CD8-positive, alpha-beta memory T cell (primary cell): ENCODE measurements around the gene IQCH. TPM values are rescaled to one million over a fixed set of nuclear protein-coding genes. Genes with fewer than 3 reads are reported as not detected.

Experiments
- CTCF ChIA-PET: fragments of 350-600 bp; sonication (Branson Sonifier 250); formaldehyde crosslinking; loops from one replicate; lab custom pipeline; 2021; ENCODE audit warnings: antibody characterized with exemption; lab: Charles Lee
- POLR2A ChIA-PET: fragments of 350-600 bp; sonication (Branson Sonifier 250); formaldehyde crosslinking; loops from one replicate; lab custom pipeline; 2021; ENCODE audit warnings: antibody characterized with exemption; lab: Charles Lee
- DNase-seq, 5 donors: peaks; one replicate each; pipeline versions ENCODE4 v3.0.0 to v3.0.0-alpha.2; 2020 to 2022; ENCODE audit warnings: mixed read lengths in 1 of 5
- H3K27ac ChIP-seq: one replicate; pipeline ENCODE4 v1.7.0; 2013; ENCODE audit warnings: low read depth, mild to moderate bottlenecking, low read length, moderate library complexity
- H3K27me3 ChIP-seq: 2 replicates; pipeline ENCODE4 v1.7.0; 2013; ENCODE audit warnings: low read length, mild to moderate bottlenecking; ENCODE audit not compliant: insufficient read depth, poor library complexity, severe bottlenecking
- H3K36me3 ChIP-seq: 2 replicates; pipeline ENCODE4 v1.7.0; 2013; ENCODE audit warnings: mild to moderate bottlenecking, low read length, moderate library complexity; ENCODE audit not compliant: insufficient read depth
- H3K4me1 ChIP-seq: 2 replicates; pipeline ENCODE4 v1.7.0; 2013; ENCODE audit warnings: mild to moderate bottlenecking, low read length, moderate library complexity; ENCODE audit not compliant: insufficient read depth
- H3K4me3 ChIP-seq: 2 replicates; pipeline ENCODE4 v1.7.0; 2013; ENCODE audit warnings: mild to moderate bottlenecking, low read length
- H3K9me3 ChIP-seq: 2 replicates; pipeline ENCODE4 v1.7.0; 2013; ENCODE audit warnings: mild to moderate bottlenecking, low read length
- H3K27ac Mint-ChIP-seq, 8 donors: one replicate each; pipeline ENCODE4 v1.8.0; 2020 to 2021; ENCODE audit warnings: mixed read lengths in 8 of 8, mild to moderate bottlenecking in 6 of 8, inconsistent platforms in 3 of 8, moderate library complexity in 3 of 8
- H3K27me3 Mint-ChIP-seq, 2 donors: one replicate each; pipeline ENCODE4 v1.8.0; 2020 to 2021; ENCODE audit warnings: mixed read lengths in 2 of 2, mild to moderate bottlenecking in 1 of 2, moderate library complexity in 1 of 2
- H3K36me3 Mint-ChIP-seq, 3 donors: one replicate each; pipeline ENCODE4 v1.8.0; 2020 to 2021; ENCODE audit warnings: mixed read lengths in 3 of 3, inconsistent platforms in 1 of 3, mild to moderate bottlenecking in 1 of 3
- H3K4me1 Mint-ChIP-seq, 3 donors: one replicate each; pipeline ENCODE4 v1.8.0; 2020 to 2021; ENCODE audit warnings: mixed read lengths in 3 of 3, inconsistent platforms in 1 of 3, mild to moderate bottlenecking in 1 of 3
- H3K4me3 Mint-ChIP-seq, 7 donors: one replicate each; pipeline ENCODE4 v1.8.0; 2020 to 2021; ENCODE audit warnings: mixed read lengths in 7 of 7, mild to moderate bottlenecking in 6 of 7, moderate library complexity in 4 of 7, inconsistent platforms in 2 of 7
- H3K9me3 Mint-ChIP-seq, 5 donors: one replicate each; pipeline ENCODE4 v1.8.0; 2020 to 2022; ENCODE audit warnings: mixed read lengths in 5 of 5, mild to moderate bottlenecking in 3 of 5, moderate library complexity in 2 of 5, inconsistent platforms in 1 of 5
- polyA plus RNA-seq: library from polyadenylated mRNA; unstranded; fragments of 300-500 nt; fragmentation: Illumina TruSeq; gene quantifications from one replicate; pipeline ENCODE4 v1.2.3, GENCODE V29; 2021
- total RNA-seq, 2 experiments: library from RNA; stranded (reverse); gene quantifications; one replicate each; pipeline ENCODE4 v1.2.3, GENCODE V29; 2021

IQCH gene
- total and polyA plus RNA-seq, 3 experiments from 2014 or later = 0.52 to 1.3 (median 1.0) TPM

GRCh38 chr15:67468416-67468815 is 213.8 kb downstream of the IQCH start:
- H3K9me3 Mint-ChIP-seq = no peaks in the 10 kb centered on the region
- Histone ChIP-seq H3K36me3 (no peaks in the 10 kb centered on the region), H3K4me1 (no peaks in the 10 kb centered on the region), H3K27me3 (no peaks in the 10 kb centered on the region), H3K27ac (no peak overlapping the region), H3K9me3 (no peaks in the 10 kb centered on the region), H3K4me3 (no peak overlapping the region)
- no peak overlapping the region for H3K4me3 Mint-ChIP-seq
- no peaks in the 10 kb centered on the region for H3K4me1 Mint-ChIP-seq
- ChIA-PET CTCF (no interaction called here), POLR2A (no interaction called here)
- no peak for DNase-seq
- H3K27ac Mint-ChIP-seq = no peak overlapping the region
- H3K27me3 Mint-ChIP-seq = no peaks in the 10 kb centered on the region
- peaks cover 0 to 2% (median 0%) of the 10 kb centered on the region in 3 donors for H3K36me3 Mint-ChIP-seq

GRCh38 chr15:67469680-67470079 is 215.1 kb downstream of the IQCH start:
- Histone ChIP-seq H3K4me1 (no peaks in the 10 kb centered on the region), H3K9me3 (no peaks in the 10 kb centered on the region), H3K27me3 (no peaks in the 10 kb centered on the region), H3K27ac (no peak overlapping the region), H3K4me3 (no peak overlapping the region), H3K36me3 (no peaks in the 10 kb centered on the region)
- DNase-seq = no peak
- Mint-ChIP-seq H3K4me3 (no peak overlapping the region), H3K9me3 (no peaks in the 10 kb centered on the region), H3K36me3 (peaks cover 0 to 2% (median 0%) of the 10 kb centered on the region in 3 donors), H3K27me3 (peaks cover 0 to 2% of the 10 kb centered on the region in 2 donors), H3K4me1 (no peaks in the 10 kb centered on the region), H3K27ac (no peak overlapping the region)
- CTCF ChIA-PET = no interaction called here
- POLR2A ChIA-PET = no interaction called here

GRCh38 chr15:67472957-67473356 is 218.4 kb downstream of the IQCH start:
- Mint-ChIP-seq H3K9me3 (no peaks in the 10 kb centered on the region), H3K4me3 (no peak overlapping the region), H3K27ac (no peak overlapping the region), H3K36me3 (peaks cover 0 to 2% (median 0%) of the 10 kb centered on the region in 3 donors), H3K27me3 (peaks cover 0 to 2% of the 10 kb centered on the region in 2 donors), H3K4me1 (no peaks in the 10 kb centered on the region)
- Histone ChIP-seq H3K27ac (no peak overlapping the region), H3K4me3 (no peak overlapping the region), H3K27me3 (no peaks in the 10 kb centered on the region), H3K9me3 (no peaks in the 10 kb centered on the region), H3K4me1 (no peaks in the 10 kb centered on the region), H3K36me3 (no peaks in the 10 kb centered on the region)
- CTCF ChIA-PET = no interaction called here
- POLR2A ChIA-PET = no interaction called here
- DNase-seq = no peak

- Mint-ChIP-seq H3K27me3 (peaks cover 0 to 2% of the 10 kb centered on the region in 2 donors), H3K27ac (no peak overlapping the region), H3K9me3 (no peaks in the 10 kb centered on the region), H3K4me1 (no peaks in the 10 kb centered on the region), H3K4me3 (no peak overlapping the region), H3K36me3 (peaks cover 0 to 2% (median 0%) of the 10 kb centered on the region in 3 donors)
- no peaks in the 10 kb centered on the region for H3K9me3 ChIP-seq
- CTCF ChIA-PET = no interaction called here
- no peak overlapping the region for H3K27ac ChIP-seq
- H3K27me3 ChIP-seq = no peaks in the 10 kb centered on the region
- H3K4me3 ChIP-seq = no peak overlapping the region
- DNase-seq = no peak
- H3K36me3 ChIP-seq = no peaks in the 10 kb centered on the region
- POLR2A ChIA-PET = no interaction called here
- no peaks in the 10 kb centered on the region for H3K4me1 ChIP-seq
Measured at GRCh38 chr15:67474405-67475110, 220.0 kb downstream of the IQCH start.

GRCh38 chr15:67479781-67480505 is 225.4 kb downstream of the IQCH start:
- Histone ChIP-seq H3K4me3 (no peak overlapping the region), H3K27ac (no peak overlapping the region), H3K9me3 (no peaks in the 10 kb centered on the region), H3K36me3 (no peaks in the 10 kb centered on the region), H3K4me1 (no peaks in the 10 kb centered on the region), H3K27me3 (no peaks in the 10 kb centered on the region)
- H3K9me3 Mint-ChIP-seq = peaks cover 0 to 3% (median 0%) of the 10 kb centered on the region in 5 donors
- ChIA-PET POLR2A (no interaction called here), CTCF (no interaction called here)
- no peak overlapping the region for H3K27ac Mint-ChIP-seq
- DNase-seq = no peak
- peaks cover 2 to 10% (median 7%) of the 10 kb centered on the region in 3 donors for H3K36me3 Mint-ChIP-seq
- H3K27me3 Mint-ChIP-seq = peaks cover 0 to 2% of the 10 kb centered on the region in 2 donors
- no peak overlapping the region for H3K4me3 Mint-ChIP-seq
- H3K4me1 Mint-ChIP-seq = no peaks in the 10 kb centered on the region

- Histone ChIP-seq H3K36me3 (no peaks in the 10 kb centered on the region), H3K27ac (no peak overlapping the region), H3K27me3 (no peaks in the 10 kb centered on the region), H3K9me3 (no peaks in the 10 kb centered on the region), H3K4me1 (no peaks in the 10 kb centered on the region), H3K4me3 (no peak overlapping the region)
- DNase-seq = no peak
- POLR2A ChIA-PET = no interaction called here
- CTCF ChIA-PET = no interaction called here
- Mint-ChIP-seq H3K9me3 (peaks cover 0 to 6% (median 0%) of the 10 kb centered on the region in 5 donors), H3K27me3 (peaks cover 0 to 2% of the 10 kb centered on the region in 2 donors), H3K4me1 (no peaks in the 10 kb centered on the region), H3K4me3 (no peak overlapping the region), H3K36me3 (peaks cover 2 to 14% (median 7%) of the 10 kb centered on the region in 3 donors), H3K27ac (no peak overlapping the region)
Measured at GRCh38 chr15:67480741-67481140, 226.2 kb downstream of the IQCH start.

- Histone ChIP-seq H3K4me1 (no peaks in the 10 kb centered on the region), H3K9me3 (no peaks in the 10 kb centered on the region), H3K36me3 (no peaks in the 10 kb centered on the region), H3K27ac (no peak overlapping the region), H3K27me3 (no peaks in the 10 kb centered on the region), H3K4me3 (no peak overlapping the region)
- ChIA-PET CTCF (no interaction called here), POLR2A (no interaction called here)
- peaks cover 0 to 6% (median 0%) of the 10 kb centered on the region in 5 donors for H3K9me3 Mint-ChIP-seq
- peaks cover 0 to 2% of the 10 kb centered on the region in 2 donors for H3K27me3 Mint-ChIP-seq
- no peak for DNase-seq
- H3K4me3 Mint-ChIP-seq = no peak overlapping the region
- H3K36me3 Mint-ChIP-seq = peaks cover 2 to 14% (median 7%) of the 10 kb centered on the region in 3 donors
- H3K27ac Mint-ChIP-seq = no peak overlapping the region
- no peaks in the 10 kb centered on the region for H3K4me1 Mint-ChIP-seq
Measured at GRCh38 chr15:67481680-67482079, 227.1 kb downstream of the IQCH start.

- no peak for DNase-seq
- no peaks in the 10 kb centered on the region for H3K9me3 Mint-ChIP-seq
- ChIA-PET CTCF (interaction anchor here (1.1 kb wide), 1 partner anchor 38 kb away, joined by 3 read pairs; no protein-coding TSS in a partner anchor), POLR2A (no interaction called here)
- no peaks in the 10 kb centered on the region for H3K4me1 ChIP-seq
- H3K27ac ChIP-seq = no peak overlapping the region
- H3K36me3 Mint-ChIP-seq = peaks cover 4 to 12% (median 6%) of the 10 kb centered on the region in 3 donors
- H3K4me3 ChIP-seq = no peak overlapping the region
- no peaks in the 10 kb centered on the region for H3K9me3 ChIP-seq
- no peak overlapping the region for H3K27ac Mint-ChIP-seq
- no peaks in the 10 kb centered on the region for H3K27me3 Mint-ChIP-seq
- H3K36me3 ChIP-seq = no peaks in the 10 kb centered on the region
- no peaks in the 10 kb centered on the region for H3K4me1 Mint-ChIP-seq
- no peak overlapping the region for H3K4me3 Mint-ChIP-seq
- H3K27me3 ChIP-seq = no peaks in the 10 kb centered on the region
Measured at GRCh38 chr15:67495585-67495984, 241.0 kb downstream of the IQCH start.
